Measurements from ENCODE around the gene RAB24.

RAB24 gene

GRCh38 chr5:177270653-177271052 is 32.9 kb downstream of the RAB24 start:
- Histone ChIP-seq H3K4me1 (ENCODE audit: insufficient read depth, low read length) (no peaks in the 10 kb centered on the region), H3K36me3 (ENCODE audit: insufficient read depth, low read length) (peaks cover 89% of the 10 kb centered on the region), H3K4me2 (ENCODE audit: insufficient read depth, low read length) (no peak overlapping the region), H3K79me2 (ENCODE audit: insufficient read depth, low read length) (no peaks in the 10 kb centered on the region), H3K27ac (ENCODE audit: low read length) (no peak overlapping the region), H3K27me3 (ENCODE audit: insufficient read depth, low read length, poor library complexity) (no peaks in the 10 kb centered on the region), H3K4me3 (ENCODE audit: low read depth in 1 of 2, low read length in 2 of 2) (no peak overlapping the region), H4K20me1 (ENCODE audit: insufficient read depth, low read length) (no peaks in the 10 kb centered on the region), H3K9me3 (ENCODE audit: insufficient read depth, low read length, severe bottlenecking) (no peaks in the 10 kb centered on the region), H3K9ac (ENCODE audit: low read depth, low read length) (no peak overlapping the region), H2AFZ (ENCODE audit: low read depth, low read length) (no peak overlapping the region)
- TF ChIP-seq CTCF (IDR thresholded peaks at IDR 0.05; ENCODE audit: borderline replicate concordance, extremely low read depth, low read length, poor library complexity, severe bottlenecking) (no peak), EZH2 (IDR thresholded peaks at IDR 0.05; ENCODE audit: borderline replicate concordance, low read depth, low read length, severe bottlenecking) (no peak)
- ATAC-seq (ENCODE audit: insufficient read depth, low read depth) (no peak), DNase-seq (no peak)

DNA sequence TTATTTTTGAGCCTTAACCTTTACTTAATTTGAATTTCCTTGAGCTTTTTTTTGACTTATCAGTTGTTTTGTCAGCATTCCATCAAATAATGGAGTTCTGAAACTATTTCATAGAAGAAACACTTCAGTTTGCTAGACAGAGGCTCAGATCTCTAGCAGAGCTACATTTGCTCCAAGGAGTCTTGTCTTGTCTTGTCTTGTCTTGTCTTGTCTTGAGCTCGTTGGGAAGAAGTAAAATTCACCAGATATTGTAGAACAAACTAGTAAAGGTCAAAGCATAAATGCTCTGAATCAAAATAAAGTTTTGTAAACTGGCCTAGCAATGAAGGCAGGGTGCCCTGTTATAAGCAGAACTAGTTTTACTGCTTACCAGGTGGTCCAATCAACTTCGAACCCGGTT is 33.5 kb downstream of the RAB24 start:
- ATAC-seq (ENCODE audit: insufficient read depth, low read depth) (no peak), DNase-seq (no peak)
- Histone ChIP-seq H3K9ac (ENCODE audit: low read depth, low read length) (no peak overlapping the region), H3K4me3 (ENCODE audit: low read depth in 1 of 2, low read length in 2 of 2) (no peak overlapping the region), H3K36me3 (ENCODE audit: insufficient read depth, low read length) (peaks cover 92% of the 10 kb centered on the region), H3K27me3 (ENCODE audit: insufficient read depth, low read length, poor library complexity) (no peaks in the 10 kb centered on the region), H4K20me1 (ENCODE audit: insufficient read depth, low read length) (no peaks in the 10 kb centered on the region), H3K27ac (ENCODE audit: low read length) (no peak overlapping the region), H3K4me2 (ENCODE audit: insufficient read depth, low read length) (no peak overlapping the region), H3K4me1 (ENCODE audit: insufficient read depth, low read length) (no peaks in the 10 kb centered on the region), H3K79me2 (ENCODE audit: insufficient read depth, low read length) (no peaks in the 10 kb centered on the region), H3K9me3 (ENCODE audit: insufficient read depth, low read length, severe bottlenecking) (no peaks in the 10 kb centered on the region), H2AFZ (ENCODE audit: low read depth, low read length) (no peak overlapping the region)
- no peak for TF ChIP-seq EZH2 (IDR thresholded peaks at IDR 0.05; ENCODE audit: borderline replicate concordance, low read depth, low read length, severe bottlenecking)
- TF ChIP-seq CTCF (IDR thresholded peaks at IDR 0.05; ENCODE audit: borderline replicate concordance, extremely low read depth, low read length, poor library complexity, severe bottlenecking), result no peak

DNA sequence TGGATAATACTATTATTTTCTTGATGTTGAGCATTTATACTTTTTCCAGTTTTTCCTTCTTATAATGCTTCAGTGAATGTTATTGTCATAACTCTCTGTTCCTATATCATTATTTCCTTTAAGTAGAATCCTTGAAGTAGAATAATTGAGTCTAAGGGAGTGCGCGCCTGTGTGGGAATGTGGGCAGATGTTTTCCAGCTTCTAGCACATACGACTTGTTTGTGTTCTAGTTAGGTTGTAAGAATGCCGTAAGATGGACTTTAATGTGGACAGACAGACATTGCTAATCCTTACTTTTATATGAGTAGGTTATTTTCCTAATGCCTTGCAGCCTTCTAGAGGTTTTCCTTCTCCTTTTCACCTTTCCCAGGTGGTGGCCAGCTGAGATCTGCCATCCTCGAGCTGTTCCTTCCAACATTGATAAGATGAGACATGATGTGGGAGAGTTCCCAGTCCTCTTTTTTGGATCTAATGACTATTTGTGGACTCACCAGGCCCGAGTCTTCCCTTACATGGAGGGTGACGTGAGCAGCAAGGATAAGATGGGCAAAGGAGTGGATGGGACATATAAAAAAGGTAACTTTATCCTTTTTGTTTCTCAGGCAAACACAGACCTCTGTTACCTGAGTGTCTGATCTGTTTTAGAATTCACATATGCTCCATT is 34.2 kb downstream of the RAB24 start:
- Histone ChIP-seq H4K20me1 (ENCODE audit: insufficient read depth, low read length) (no peaks in the 10 kb centered on the region), H3K4me3 (ENCODE audit: low read depth in 1 of 2, low read length in 2 of 2) (no peak overlapping the region), H3K9ac (ENCODE audit: low read depth, low read length) (no peak overlapping the region), H3K27me3 (ENCODE audit: insufficient read depth, low read length, poor library complexity) (no peaks in the 10 kb centered on the region), H3K9me3 (ENCODE audit: insufficient read depth, low read length, severe bottlenecking) (no peaks in the 10 kb centered on the region), H3K27ac (ENCODE audit: low read length) (no peak overlapping the region), H3K36me3 (ENCODE audit: insufficient read depth, low read length) (peaks cover 92% of the 10 kb centered on the region), H3K4me2 (ENCODE audit: insufficient read depth, low read length) (no peak overlapping the region), H3K4me1 (ENCODE audit: insufficient read depth, low read length) (no peaks in the 10 kb centered on the region), H3K79me2 (ENCODE audit: insufficient read depth, low read length) (no peaks in the 10 kb centered on the region), H2AFZ (ENCODE audit: low read depth, low read length) (no peak overlapping the region)
- DNase-seq (no peak), ATAC-seq (ENCODE audit: insufficient read depth, low read depth) (no peak)
- TF ChIP-seq CTCF (IDR thresholded peaks at IDR 0.05; ENCODE audit: borderline replicate concordance, extremely low read depth, low read length, poor library complexity, severe bottlenecking), result no peak
- no peak for TF ChIP-seq EZH2 (IDR thresholded peaks at IDR 0.05; ENCODE audit: borderline replicate concordance, low read depth, low read length, severe bottlenecking)

Measured in DND-41 (cell line).